ENCODE results near the gene PPP1R8. TPM values are rescaled to one million over a fixed set of nuclear protein-coding genes. Genes with fewer than 3 reads are reported as not detected.

Gene PPP1R8
- total RNA-seq, 2 experiments from 2014 or later: 34.1 to 35.8 TPM

DNA sequence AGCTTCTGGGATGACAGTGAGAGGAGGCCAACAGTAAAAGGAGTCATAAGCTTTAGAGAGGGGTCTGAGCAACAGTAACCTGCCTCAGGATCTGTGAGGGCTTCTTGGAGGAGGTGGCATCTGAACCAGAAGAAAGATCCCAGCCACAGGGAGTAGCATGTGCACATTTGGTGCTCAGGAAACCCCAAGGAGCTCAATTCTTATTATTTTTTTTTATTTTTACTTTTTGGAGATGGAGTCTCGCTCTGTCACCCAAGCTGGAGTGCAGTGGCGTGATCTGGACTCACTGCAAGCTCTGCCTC, 46.5 kb downstream of the PPP1R8 start:
- H3K27me3 Mint-ChIP-seq (ENCODE audit: low read depth): no peaks in the 10 kb centered on the region
- H3K4me1 Mint-ChIP-seq (ENCODE audit: low read depth): peaks cover 36% of the 10 kb centered on the region

DNA sequence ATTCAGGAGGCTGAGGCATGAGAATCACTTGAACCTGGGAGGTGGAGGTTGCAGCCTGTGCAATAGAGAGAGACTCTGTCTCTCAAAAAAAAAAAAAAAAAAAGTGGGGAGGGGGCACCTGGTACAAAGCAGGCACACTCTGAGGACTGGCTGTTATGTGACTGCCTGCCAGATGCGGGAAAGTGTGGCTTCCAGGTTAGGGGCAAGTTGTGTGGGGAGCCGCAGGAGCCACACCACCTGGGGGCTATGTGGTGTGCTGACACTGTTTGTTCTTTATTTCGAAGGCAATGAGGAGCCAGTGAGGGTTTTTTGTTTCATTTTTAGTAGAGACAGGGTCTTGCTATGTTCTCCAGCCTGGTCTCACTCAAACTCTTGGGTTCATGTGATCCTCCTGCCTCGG, 47.5 kb downstream of the PPP1R8 start:
- no peak for DNase-seq
- no peak overlapping the region for H3K27ac Mint-ChIP-seq
- CTCF ChIA-PET: interaction anchor here (1.5 kb wide), 1 partner anchor 62 kb away, joined by 3 read pairs; no protein-coding TSS in a partner anchor
- no peaks in the 10 kb centered on the region for H3K9me3 Mint-ChIP-seq
- H3K4me3 Mint-ChIP-seq: no peak overlapping the region
- peaks cover 37% of the 10 kb centered on the region for H3K4me1 Mint-ChIP-seq (ENCODE audit: low read depth)
- peaks cover 4% of the 10 kb centered on the region for H3K36me3 Mint-ChIP-seq (ENCODE audit: low read depth)
- intact Hi-C loops (cut with micrococcal nuclease): no loop called here
- H3K27me3 Mint-ChIP-seq (ENCODE audit: low read depth): no peaks in the 10 kb centered on the region

More for the DNA sequence above, 46.5 kb downstream of the PPP1R8 start:
- H3K4me3 Mint-ChIP-seq: no peak overlapping the region
- intact Hi-C loops (cut with micrococcal nuclease): no loop called here
- DNase-seq: no peak
- no peaks in the 10 kb centered on the region for H3K9me3 Mint-ChIP-seq
- H3K27ac Mint-ChIP-seq: no peak overlapping the region
- peaks cover 2% of the 10 kb centered on the region for H3K36me3 Mint-ChIP-seq (ENCODE audit: low read depth)
- CTCF ChIA-PET: interaction anchor here (0.5 to 1.5 kb wide), 2 partner anchors 63 to 1407 kb away, joined by 3 to 4 read pairs; no protein-coding TSS in a partner anchor

DNA sequence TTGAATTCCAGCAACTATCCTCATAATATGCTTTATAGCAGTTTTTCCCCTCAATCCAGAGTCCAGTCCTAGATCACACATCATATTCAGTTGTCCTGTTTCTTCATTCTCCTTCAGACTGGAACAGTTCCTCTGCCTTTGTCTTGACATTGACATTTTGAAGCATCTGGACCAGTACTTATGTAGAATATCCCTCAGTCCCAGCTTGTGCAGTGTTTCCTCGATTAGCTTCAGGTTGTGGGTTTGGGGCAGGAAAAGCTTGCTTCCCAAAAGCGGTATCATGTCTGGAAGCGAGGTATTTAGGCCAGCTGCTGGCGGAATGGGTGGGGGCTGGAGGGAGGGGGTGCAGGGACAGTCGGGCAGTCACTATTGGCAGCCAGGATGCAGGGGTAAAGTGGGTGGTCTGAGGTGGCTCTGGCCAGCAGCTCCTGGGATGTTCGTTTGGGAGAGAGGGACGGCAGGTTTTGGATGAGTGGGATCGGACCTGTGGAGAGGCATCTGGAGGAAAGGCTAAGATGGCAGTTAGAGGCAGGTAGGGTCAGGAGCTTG, 48.3 kb downstream of the PPP1R8 start:
- peaks cover 7% of the 10 kb centered on the region for H3K36me3 Mint-ChIP-seq (ENCODE audit: low read depth)
- H3K27ac Mint-ChIP-seq: no peak overlapping the region
- intact Hi-C loops (cut with micrococcal nuclease): no loop called here
- peaks cover 37% of the 10 kb centered on the region for H3K4me1 Mint-ChIP-seq (ENCODE audit: low read depth)
- DNase-seq: no peak
- CTCF ChIA-PET: no interaction called here
- no peaks in the 10 kb centered on the region for H3K9me3 Mint-ChIP-seq
- H3K27me3 Mint-ChIP-seq (ENCODE audit: low read depth): no peaks in the 10 kb centered on the region
- H3K4me3 Mint-ChIP-seq: no peak overlapping the region

DNA sequence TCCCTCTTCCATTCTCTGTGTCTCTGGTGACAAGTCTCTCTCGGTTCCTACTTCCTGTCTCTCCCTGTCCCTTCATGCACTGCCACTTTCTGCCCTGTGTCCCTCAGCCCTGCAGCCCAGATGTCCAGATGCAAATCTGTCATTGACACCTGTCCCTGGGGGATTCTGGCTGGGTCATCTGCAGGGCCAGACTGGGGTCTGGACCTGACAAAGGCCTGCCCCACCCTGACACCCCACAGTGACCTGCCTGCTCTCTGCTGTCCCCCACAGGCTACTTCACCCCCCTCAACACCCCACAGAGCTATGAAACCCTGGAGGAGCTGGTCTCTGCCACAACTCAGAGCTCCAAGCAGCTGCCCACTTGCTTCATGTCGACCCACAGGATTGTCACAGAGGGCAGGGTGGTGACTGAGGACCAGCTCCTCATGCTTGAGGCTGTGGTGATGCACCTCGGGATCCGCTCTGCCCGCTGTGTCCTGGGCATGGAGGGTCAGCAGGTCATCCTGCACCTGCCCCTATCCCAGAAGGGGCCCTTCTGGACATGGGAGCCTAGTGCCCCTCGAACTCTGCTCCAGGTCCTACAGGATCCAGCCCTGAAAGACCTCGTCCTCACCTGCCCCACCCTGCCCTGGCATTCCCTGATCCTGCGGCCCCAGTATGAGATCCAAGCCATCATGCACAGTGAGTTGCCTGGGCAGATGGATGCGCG, 48.9 kb downstream of the PPP1R8 start:
- Mint-ChIP-seq H3K4me3 (no peak overlapping the region), H3K4me1 (ENCODE audit: low read depth) (peaks cover 41% of the 10 kb centered on the region), H3K9me3 (no peaks in the 10 kb centered on the region), H3K27me3 (ENCODE audit: low read depth) (no peaks in the 10 kb centered on the region), H3K27ac (no peak overlapping the region), H3K36me3 (ENCODE audit: low read depth) (peaks cover 11% of the 10 kb centered on the region)
- DNase-seq: no peak
- CTCF ChIA-PET: interaction anchor here (0.9 kb wide), 1 partner anchor 54 kb away, joined by 3 read pairs; no protein-coding TSS in a partner anchor
- intact Hi-C loops (cut with micrococcal nuclease): no loop called here

DNA sequence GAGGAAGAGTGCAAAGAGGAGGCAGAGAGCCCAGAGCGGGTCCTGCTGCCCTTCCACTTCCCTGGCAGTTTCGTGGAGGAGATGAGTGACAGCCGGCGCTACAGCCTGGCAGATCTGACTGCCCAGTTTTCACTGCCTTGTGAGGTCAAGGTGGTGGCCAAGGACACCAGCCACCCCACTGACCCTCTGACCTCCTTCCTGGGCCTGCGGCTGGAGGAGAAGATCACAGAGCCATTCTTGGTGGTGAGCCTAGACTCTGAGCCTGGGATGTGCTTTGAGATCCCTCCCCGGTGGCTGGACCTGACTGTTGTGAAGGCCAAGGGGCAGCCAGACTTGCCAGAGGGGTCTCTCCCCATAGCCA, 51.9 kb downstream of the PPP1R8 start:
- no peak overlapping the region for H3K27ac Mint-ChIP-seq
- peaks cover 28% of the 10 kb centered on the region for H3K36me3 Mint-ChIP-seq (ENCODE audit: low read depth)
- intact Hi-C loops (cut with micrococcal nuclease): no loop called here

DNA sequence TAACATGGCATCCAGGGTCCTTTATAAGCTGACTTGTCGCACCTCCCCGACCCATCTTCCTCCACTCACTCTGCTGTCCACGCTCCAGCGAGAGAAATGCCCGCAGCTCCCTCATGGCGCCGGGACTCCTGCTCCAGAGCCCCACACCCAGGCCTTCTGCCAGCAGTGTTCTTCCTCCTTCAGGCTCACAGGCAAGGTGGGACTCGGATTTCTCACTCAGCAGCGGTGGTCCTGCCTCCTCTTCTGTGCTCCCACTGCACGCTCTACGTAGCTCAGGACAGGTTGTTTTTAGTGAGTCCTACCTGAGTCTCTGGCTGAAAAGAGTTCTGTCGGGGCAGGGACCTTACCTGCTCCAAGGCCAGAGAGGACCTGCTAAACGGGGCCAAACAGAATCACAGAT, 53.0 kb downstream of the PPP1R8 start:
- Mint-ChIP-seq H3K27ac (peak overlapping the region; percentile 50), H3K27me3 (ENCODE audit: low read depth) (no peaks in the 10 kb centered on the region), H3K4me1 (ENCODE audit: low read depth) (peaks cover 49% of the 10 kb centered on the region), H3K4me3 (no peak overlapping the region), H3K9me3 (no peaks in the 10 kb centered on the region), H3K36me3 (ENCODE audit: low read depth) (peaks cover 31% of the 10 kb centered on the region)
- DNase-seq: no peak
- CTCF ChIA-PET: no interaction called here
- intact Hi-C loops (cut with micrococcal nuclease): no loop called here

More for the DNA sequence above, 51.9 kb downstream of the PPP1R8 start:
- H3K4me1 Mint-ChIP-seq (ENCODE audit: low read depth): peaks cover 47% of the 10 kb centered on the region
- no peaks in the 10 kb centered on the region for H3K9me3 Mint-ChIP-seq
- no peak for DNase-seq
- CTCF ChIA-PET: no interaction called here
- no peak overlapping the region for H3K4me3 Mint-ChIP-seq
- no peaks in the 10 kb centered on the region for H3K27me3 Mint-ChIP-seq (ENCODE audit: low read depth)

DNA sequence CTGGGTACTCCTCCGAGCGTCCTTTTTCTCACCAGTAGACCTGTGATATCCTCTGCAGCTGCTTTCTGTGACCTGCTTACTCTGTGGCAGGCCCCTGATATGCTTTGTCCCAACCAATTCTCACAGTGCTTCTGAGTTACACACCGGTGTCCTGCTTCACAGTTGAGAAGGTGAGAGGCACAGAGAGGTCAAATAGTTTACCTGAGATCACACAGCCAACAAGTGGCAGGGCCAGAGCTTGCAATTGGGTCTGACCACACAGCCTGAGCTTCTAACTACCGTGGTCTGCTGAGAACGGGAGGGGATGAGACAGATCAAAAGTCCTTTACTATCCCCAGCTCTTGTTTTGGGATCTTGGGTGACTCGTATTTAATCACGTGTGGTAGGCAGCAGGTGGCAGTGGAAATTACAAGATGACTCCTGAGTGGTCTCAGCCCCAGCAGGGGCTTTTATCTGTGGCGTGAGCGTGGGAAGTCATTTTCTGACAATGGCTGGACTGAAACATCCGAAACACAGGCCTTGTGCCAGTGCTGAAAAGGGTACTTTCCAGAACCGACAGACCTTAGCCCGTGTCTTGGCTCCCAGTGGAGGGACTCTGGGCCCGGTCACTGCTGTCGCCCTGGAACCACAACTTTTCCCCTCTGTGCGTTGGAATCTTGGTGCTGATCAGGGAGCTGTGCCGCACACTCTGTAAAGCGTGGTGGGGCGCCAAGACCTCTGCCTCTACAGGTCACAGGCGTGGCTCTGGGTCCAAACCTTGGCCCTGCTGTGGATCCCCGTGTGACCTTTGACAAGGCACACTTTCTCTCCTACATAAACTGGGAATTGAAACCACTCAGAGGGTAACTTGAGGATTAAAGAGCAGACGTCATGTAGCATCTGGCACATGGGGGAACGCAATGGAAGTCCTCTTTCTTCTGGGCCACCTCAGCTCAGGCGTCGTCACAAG, 53.7 kb downstream of the PPP1R8 start:
- intact Hi-C loops (cut with micrococcal nuclease): no loop called here
- peak overlapping the region; percentile 50 for H3K27ac Mint-ChIP-seq
- no peak overlapping the region for H3K4me3 Mint-ChIP-seq
- H3K36me3 Mint-ChIP-seq (ENCODE audit: low read depth): peaks cover 33% of the 10 kb centered on the region
- DNase-seq: no peak
- no peaks in the 10 kb centered on the region for H3K9me3 Mint-ChIP-seq
- CTCF ChIA-PET: no interaction called here
- H3K4me1 Mint-ChIP-seq (ENCODE audit: low read depth): peaks cover 54% of the 10 kb centered on the region
- H3K27me3 Mint-ChIP-seq (ENCODE audit: low read depth): no peaks in the 10 kb centered on the region

DNA sequence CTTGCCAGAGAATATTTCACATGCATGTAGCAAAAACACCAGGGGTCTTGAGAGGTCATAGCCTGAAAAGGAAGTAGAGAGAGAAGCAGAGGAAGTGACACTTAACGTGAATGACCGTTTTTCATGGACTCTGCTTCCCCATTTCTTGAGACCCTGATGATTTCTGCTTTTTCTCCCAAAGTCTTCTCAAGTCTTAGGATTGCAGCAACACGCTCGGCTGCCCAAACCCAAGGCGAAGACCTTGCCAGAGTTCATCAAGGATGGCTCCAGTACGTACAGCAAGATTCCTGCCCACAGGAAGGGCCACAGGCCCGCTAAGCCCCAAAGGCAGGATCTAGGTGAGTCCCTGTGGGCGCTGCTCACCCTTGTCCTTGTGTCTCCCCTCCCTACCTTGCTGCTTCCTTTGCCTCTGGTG, 54.5 kb downstream of the PPP1R8 start:
- peaks cover 58% of the 10 kb centered on the region for H3K4me1 Mint-ChIP-seq (ENCODE audit: low read depth)
- H3K4me3 Mint-ChIP-seq: no peak overlapping the region

DNA sequence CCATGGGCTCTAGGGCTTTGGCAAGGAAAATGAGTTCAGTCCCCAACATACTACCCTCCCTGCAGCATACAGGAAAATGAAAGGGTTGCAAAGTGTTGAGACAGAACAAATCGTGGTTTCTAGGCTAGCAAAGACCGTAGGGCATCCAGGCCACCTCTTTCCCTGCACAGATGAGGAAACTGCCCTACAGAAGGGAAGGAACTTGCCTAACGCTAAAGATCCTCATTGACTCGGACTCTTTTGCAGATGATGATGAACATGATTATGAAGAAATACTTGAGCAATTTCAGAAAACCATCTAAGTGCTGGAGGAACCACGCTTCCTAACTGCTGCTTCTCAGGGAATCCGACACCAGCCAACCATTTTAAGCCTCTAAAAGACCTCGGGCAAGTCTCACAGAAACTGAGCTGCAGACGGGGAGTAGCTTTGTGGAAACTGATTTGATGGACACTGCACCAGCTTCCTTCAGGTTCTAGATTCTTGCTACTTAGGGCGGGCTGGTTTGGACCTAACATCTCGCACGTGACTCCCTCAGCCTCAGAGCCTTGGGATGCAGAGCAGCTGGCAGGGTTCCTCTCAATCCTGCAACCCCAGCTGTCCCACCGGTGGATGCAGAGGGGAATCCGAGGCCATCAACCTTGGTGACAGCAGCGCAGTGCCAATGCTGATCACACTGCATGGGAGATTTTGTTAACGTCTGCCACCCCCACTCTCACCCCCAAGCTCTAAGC, 55.2 kb downstream of the PPP1R8 start:
- Mint-ChIP-seq H3K4me1 (ENCODE audit: low read depth) (peaks cover 63% of the 10 kb centered on the region), H3K27me3 (ENCODE audit: low read depth) (no peaks in the 10 kb centered on the region), H3K36me3 (ENCODE audit: low read depth) (peaks cover 42% of the 10 kb centered on the region), H3K4me3 (no peak overlapping the region), H3K27ac (no peak overlapping the region), H3K9me3 (no peaks in the 10 kb centered on the region)
- intact Hi-C loops (cut with micrococcal nuclease): no loop called here
- CTCF ChIA-PET: interaction anchor here (1.0 kb wide), 1 partner anchor 118 kb away, joined by 3 read pairs; no protein-coding TSS in a partner anchor
- no peak for DNase-seq

More for the DNA sequence above, 54.5 kb downstream of the PPP1R8 start:
- DNase-seq: no peak
- H3K9me3 Mint-ChIP-seq: no peaks in the 10 kb centered on the region
- intact Hi-C loops (cut with micrococcal nuclease): no loop called here
- peaks cover 36% of the 10 kb centered on the region for H3K36me3 Mint-ChIP-seq (ENCODE audit: low read depth)
- no peak overlapping the region for H3K27ac Mint-ChIP-seq
- no peaks in the 10 kb centered on the region for H3K27me3 Mint-ChIP-seq (ENCODE audit: low read depth)
- CTCF ChIA-PET: no interaction called here

DNA sequence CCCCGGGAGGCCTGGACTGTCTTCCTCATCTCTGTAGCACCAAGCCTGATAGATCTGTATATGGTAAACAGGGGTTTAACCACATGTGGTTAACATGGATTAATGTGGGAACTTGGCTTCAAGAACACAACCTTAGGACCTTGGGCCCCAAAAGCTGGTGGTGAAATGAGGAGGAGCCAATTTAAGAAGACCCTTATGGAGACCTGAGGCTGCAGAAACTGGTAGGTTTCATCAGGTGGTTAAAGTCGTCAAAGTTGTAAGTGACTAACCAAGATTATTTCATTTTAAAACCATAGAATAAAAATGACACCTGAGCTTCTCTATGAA, 55.7 kb downstream of the PPP1R8 start:
- peaks cover 47% of the 10 kb centered on the region for H3K36me3 Mint-ChIP-seq (ENCODE audit: low read depth)
- H3K9me3 Mint-ChIP-seq: no peaks in the 10 kb centered on the region
- no peak overlapping the region for H3K27ac Mint-ChIP-seq
- H3K4me3 Mint-ChIP-seq: no peak overlapping the region
- H3K4me1 Mint-ChIP-seq (ENCODE audit: low read depth): peaks cover 67% of the 10 kb centered on the region
- CTCF ChIA-PET: interaction anchor here (1.0 kb wide), 1 partner anchor 119 kb away, joined by 3 read pairs; no protein-coding TSS in a partner anchor
- no peak for DNase-seq
- intact Hi-C loops (cut with micrococcal nuclease): no loop called here
- no peaks in the 10 kb centered on the region for H3K27me3 Mint-ChIP-seq (ENCODE audit: low read depth)

DNA sequence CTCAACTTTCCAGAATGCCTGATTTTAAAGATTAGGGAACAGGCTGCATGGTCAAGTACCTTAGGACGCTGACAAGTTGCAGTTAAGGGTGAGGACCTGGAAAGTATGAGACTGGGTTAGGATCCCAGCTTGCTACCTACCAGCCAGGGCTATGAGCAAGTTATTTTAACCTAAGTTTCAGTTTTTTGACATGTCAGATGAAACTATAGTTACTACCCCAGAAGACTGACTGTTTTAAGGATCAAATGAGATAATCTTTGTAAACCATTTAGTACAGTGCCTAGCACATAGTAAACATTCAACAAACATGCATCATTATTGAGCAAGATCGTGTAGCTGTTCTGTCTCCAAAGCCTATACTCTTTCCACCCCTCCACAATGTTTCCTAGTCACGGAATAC, 56.2 kb downstream of the PPP1R8 start:
- H3K36me3 Mint-ChIP-seq (ENCODE audit: low read depth): peaks cover 51% of the 10 kb centered on the region
- intact Hi-C loops (cut with micrococcal nuclease): no loop called here
- H3K4me3 Mint-ChIP-seq: no peak overlapping the region

More for the DNA sequence above, 56.2 kb downstream of the PPP1R8 start:
- H3K4me1 Mint-ChIP-seq (ENCODE audit: low read depth): peaks cover 71% of the 10 kb centered on the region
- peak overlapping the region; percentile 83 for H3K27ac Mint-ChIP-seq
- no peaks in the 10 kb centered on the region for H3K9me3 Mint-ChIP-seq
- CTCF ChIA-PET: interaction anchor here (1.0 kb wide), 1 partner anchor 119 kb away, joined by 3 read pairs; no protein-coding TSS in a partner anchor
- no peak for DNase-seq
- H3K27me3 Mint-ChIP-seq (ENCODE audit: low read depth): no peaks in the 10 kb centered on the region

Data from activated naive CD4-positive, alpha-beta T cell treated with anti-CD3 and anti-CD28 coated beads for 36 hours (primary cell).